Measurements from ENCODE around the gene MOSMO.

The MOSMO gene

GRCh38 chr16:22071331-22071910 lies 63.5 kb downstream of the MOSMO start:
- H3K27me3 ChIP-seq (ENCODE audit: low read depth), result no peaks in the 10 kb centered on the region
- H3K36me3 ChIP-seq (replicated peaks), result no peaks in the 10 kb centered on the region
- in situ Hi-C loops (cut with MboI; ENCODE audit: low sequenced_read_pairs), result no loop called here
- no peak overlapping the region for H3K4me3 ChIP-seq
- no peaks in the 10 kb centered on the region for H3K9me3 ChIP-seq
- DNase-seq (ENCODE audit: low spot score in 2 of 2), result no peak
- H3K4me1 ChIP-seq, result 0 out of 2 replicates have a peak, but pooled peaks cover under 1% of the 10 kb centered on the region

- no peak for DNase-seq (ENCODE audit: low spot score in 2 of 2)
- Histone ChIP-seq H3K27me3 (ENCODE audit: low read depth) (no peaks in the 10 kb centered on the region), H3K36me3 (replicated peaks) (no peaks in the 10 kb centered on the region), H3K4me1 (0 out of 2 replicates have a peak, but pooled peaks cover 4% of the 10 kb centered on the region), H3K9me3 (no peaks in the 10 kb centered on the region), H3K4me3 (no peak overlapping the region)
- in situ Hi-C loops (cut with MboI; ENCODE audit: low sequenced_read_pairs), result no loop called here
These were observed 65.4 kb downstream of the MOSMO start for GRCh38 chr16:22073350-22073749.

GRCh38 chr16:22075043-22075757 lies 67.3 kb downstream of the MOSMO start:
- DNase-seq (ENCODE audit: low spot score in 2 of 2), result no peak
- no peaks in the 10 kb centered on the region for H3K27me3 ChIP-seq (ENCODE audit: low read depth)
- H3K4me3 ChIP-seq, result no peak overlapping the region
- in situ Hi-C loops (cut with MboI; ENCODE audit: low sequenced_read_pairs), result no loop called here
- no peaks in the 10 kb centered on the region for H3K36me3 ChIP-seq (replicated peaks)
- no peaks in the 10 kb centered on the region for H3K9me3 ChIP-seq
- 0 out of 2 replicates have a peak, but pooled peaks cover 4% of the 10 kb centered on the region for H3K4me1 ChIP-seq

DNA sequence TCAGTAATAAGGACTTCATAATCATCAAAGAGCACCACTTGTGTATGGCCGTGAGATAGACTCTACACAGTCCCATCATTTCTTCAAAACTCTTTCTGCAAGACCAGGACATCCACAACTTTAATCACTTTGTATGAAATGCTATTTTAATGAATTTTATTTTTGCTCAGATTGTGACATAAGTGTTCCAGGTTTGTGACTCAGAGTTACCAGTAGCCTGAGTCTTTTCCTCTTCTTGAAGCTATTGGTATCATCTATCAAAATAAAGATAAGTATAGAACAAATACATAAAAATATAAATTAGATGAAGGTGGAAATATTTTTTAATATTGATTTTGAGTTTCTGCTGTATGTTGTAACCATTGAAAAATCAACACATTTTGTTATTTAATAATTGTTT lies 67.9 kb downstream of the MOSMO start:
- no peak for DNase-seq (ENCODE audit: low spot score in 2 of 2)
- in situ Hi-C loops (cut with MboI; ENCODE audit: low sequenced_read_pairs), result no loop called here
- Histone ChIP-seq H3K36me3 (replicated peaks) (no peaks in the 10 kb centered on the region), H3K4me3 (no peak overlapping the region), H3K27me3 (ENCODE audit: low read depth) (no peaks in the 10 kb centered on the region), H3K9me3 (no peaks in the 10 kb centered on the region), H3K4me1 (0 out of 2 replicates have a peak, but pooled peaks cover 4% of the 10 kb centered on the region)

DNA sequence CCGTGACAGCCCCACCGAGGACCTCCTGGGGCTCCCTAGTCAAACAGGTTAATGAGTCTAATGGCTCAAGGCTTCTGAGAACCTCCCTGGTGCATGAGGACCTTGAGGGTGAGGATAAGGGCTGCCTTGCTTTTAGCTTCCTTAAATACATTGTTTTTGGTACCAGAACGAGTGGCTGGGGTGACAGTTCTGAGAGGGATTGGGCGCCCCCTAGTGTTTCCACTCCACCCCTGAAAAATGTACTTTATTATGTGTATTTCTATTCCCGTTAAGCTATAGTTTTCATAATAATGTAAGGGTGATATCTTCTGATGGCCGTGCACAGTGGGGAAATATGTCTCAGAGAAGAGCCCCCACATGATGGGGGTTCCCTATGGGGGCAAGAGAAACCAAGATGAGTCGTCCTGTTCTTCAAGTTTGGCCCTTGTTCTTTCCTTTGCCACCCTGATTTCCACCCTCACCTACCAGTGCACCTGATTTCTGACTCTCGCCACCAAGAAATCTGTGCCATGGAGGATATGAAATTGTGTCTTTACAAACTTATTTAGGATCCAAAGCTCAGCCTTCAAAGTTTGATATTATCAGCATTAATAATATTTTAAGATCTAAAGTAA lies 69.9 kb downstream of the MOSMO start:
- Histone ChIP-seq H3K27me3 (ENCODE audit: low read depth) (no peaks in the 10 kb centered on the region), H3K9me3 (no peaks in the 10 kb centered on the region), H3K36me3 (replicated peaks) (no peaks in the 10 kb centered on the region), H3K4me3 (no peak overlapping the region), H3K4me1 (0 out of 2 replicates have a peak, but pooled peaks cover 4% of the 10 kb centered on the region)
- DNase-seq (ENCODE audit: low spot score in 2 of 2), result peak; percentile 66 to 83
- in situ Hi-C loops (cut with MboI; ENCODE audit: low sequenced_read_pairs), result no loop called here

DNA sequence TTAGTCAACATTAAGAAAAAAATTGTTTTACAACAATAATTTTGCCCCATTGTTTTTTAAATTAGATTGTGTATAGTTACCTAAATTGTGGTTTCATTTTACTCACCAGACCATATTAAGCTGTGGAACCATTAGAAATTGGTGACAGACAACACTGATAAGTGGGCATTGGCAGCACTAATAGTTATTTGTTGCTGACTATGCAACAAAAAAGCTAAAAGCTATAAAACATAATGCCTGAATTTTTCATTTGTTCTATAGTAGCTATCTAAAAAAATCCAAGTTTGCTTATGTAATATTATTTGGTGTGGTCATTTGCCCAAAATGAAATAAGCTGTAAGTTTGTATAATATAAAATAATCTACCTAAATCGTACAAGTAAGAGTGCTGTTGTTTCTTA lies 70.7 kb downstream of the MOSMO start:
- H3K4me3 ChIP-seq, result no peak overlapping the region
- 0 out of 2 replicates have a peak, but pooled peaks cover 4% of the 10 kb centered on the region for H3K4me1 ChIP-seq
- H3K9me3 ChIP-seq, result no peaks in the 10 kb centered on the region
- H3K27me3 ChIP-seq (ENCODE audit: low read depth), result no peaks in the 10 kb centered on the region
- DNase-seq (ENCODE audit: low spot score in 2 of 2), result no peak
- in situ Hi-C loops (cut with MboI; ENCODE audit: low sequenced_read_pairs), result no loop called here
- H3K36me3 ChIP-seq (replicated peaks), result no peaks in the 10 kb centered on the region

- Histone ChIP-seq H3K4me1 (0 out of 2 replicates have a peak, but pooled peaks cover 4% of the 10 kb centered on the region), H3K36me3 (replicated peaks) (no peaks in the 10 kb centered on the region), H3K4me3 (no peak overlapping the region), H3K9me3 (no peaks in the 10 kb centered on the region), H3K27me3 (ENCODE audit: low read depth) (no peaks in the 10 kb centered on the region)
- DNase-seq (ENCODE audit: low spot score in 2 of 2), result no peak
- in situ Hi-C loops (cut with MboI; ENCODE audit: low sequenced_read_pairs), result no loop called here
These were observed 73.1 kb downstream of the MOSMO start for GRCh38 chr16:22081050-22081449.

DNA sequence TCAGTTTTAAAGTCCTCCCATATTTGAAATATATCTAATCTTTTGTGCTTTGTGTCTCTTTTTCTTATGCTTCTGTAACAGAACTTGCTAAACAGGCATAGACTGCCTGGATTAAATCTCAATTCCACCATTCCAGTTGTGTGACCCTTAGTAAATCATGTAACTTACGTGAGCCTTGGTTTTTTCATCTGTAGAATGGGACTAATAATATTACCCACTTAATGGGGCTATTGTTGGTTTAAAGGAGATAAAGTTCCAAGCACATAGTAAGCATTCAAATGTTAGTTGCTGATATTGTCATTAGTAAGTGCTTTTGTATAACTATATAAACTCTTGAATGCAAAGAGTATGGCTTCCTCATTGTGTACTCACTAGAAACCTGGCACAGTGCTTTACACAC lies 78.5 kb downstream of the MOSMO start:
- Histone ChIP-seq H3K36me3 (replicated peaks) (no peaks in the 10 kb centered on the region), H3K4me1 (no peaks in the 10 kb centered on the region), H3K9me3 (no peaks in the 10 kb centered on the region), H3K27me3 (ENCODE audit: low read depth) (no peaks in the 10 kb centered on the region), H3K4me3 (no peak overlapping the region)
- no peak for DNase-seq (ENCODE audit: low spot score in 2 of 2)
- in situ Hi-C loops (cut with MboI; ENCODE audit: low sequenced_read_pairs), result no loop called here

GRCh38 chr16:22088642-22089041 lies 80.7 kb downstream of the MOSMO start:
- no peaks in the 10 kb centered on the region for H3K36me3 ChIP-seq (replicated peaks)
- H3K9me3 ChIP-seq, result no peaks in the 10 kb centered on the region
- DNase-seq (ENCODE audit: low spot score in 2 of 2), result no peak
- in situ Hi-C loops (cut with MboI; ENCODE audit: low sequenced_read_pairs), result no loop called here
- no peak overlapping the region for H3K4me3 ChIP-seq
- H3K27me3 ChIP-seq (ENCODE audit: low read depth), result no peaks in the 10 kb centered on the region
- no peaks in the 10 kb centered on the region for H3K4me1 ChIP-seq

- no peak overlapping the region for H3K4me3 ChIP-seq
- no peaks in the 10 kb centered on the region for H3K9me3 ChIP-seq
- no peaks in the 10 kb centered on the region for H3K27me3 ChIP-seq (ENCODE audit: low read depth)
- in situ Hi-C loops (cut with MboI; ENCODE audit: low sequenced_read_pairs), result loop anchor here (5.0 kb wide), 1 partner anchor 93 kb away; no protein-coding TSS in a partner anchor
- H3K4me1 ChIP-seq, result no peaks in the 10 kb centered on the region
- no peaks in the 10 kb centered on the region for H3K36me3 ChIP-seq (replicated peaks)
- DNase-seq (ENCODE audit: low spot score in 2 of 2), result no peak
These were observed 82.0 kb downstream of the MOSMO start for GRCh38 chr16:22089910-22090309.

- H3K9me3 ChIP-seq, result no peaks in the 10 kb centered on the region
- no peaks in the 10 kb centered on the region for H3K4me1 ChIP-seq
- no peak for DNase-seq (ENCODE audit: low spot score in 2 of 2)
- H3K36me3 ChIP-seq (replicated peaks), result no peaks in the 10 kb centered on the region
- in situ Hi-C loops (cut with MboI; ENCODE audit: low sequenced_read_pairs), result loop anchor here (5.0 kb wide), 1 partner anchor 94 kb away; no protein-coding TSS in a partner anchor
- no peaks in the 10 kb centered on the region for H3K27me3 ChIP-seq (ENCODE audit: low read depth)
- no peak overlapping the region for H3K4me3 ChIP-seq
These were observed 83.8 kb downstream of the MOSMO start for GRCh38 chr16:22091721-22092120.

DNA sequence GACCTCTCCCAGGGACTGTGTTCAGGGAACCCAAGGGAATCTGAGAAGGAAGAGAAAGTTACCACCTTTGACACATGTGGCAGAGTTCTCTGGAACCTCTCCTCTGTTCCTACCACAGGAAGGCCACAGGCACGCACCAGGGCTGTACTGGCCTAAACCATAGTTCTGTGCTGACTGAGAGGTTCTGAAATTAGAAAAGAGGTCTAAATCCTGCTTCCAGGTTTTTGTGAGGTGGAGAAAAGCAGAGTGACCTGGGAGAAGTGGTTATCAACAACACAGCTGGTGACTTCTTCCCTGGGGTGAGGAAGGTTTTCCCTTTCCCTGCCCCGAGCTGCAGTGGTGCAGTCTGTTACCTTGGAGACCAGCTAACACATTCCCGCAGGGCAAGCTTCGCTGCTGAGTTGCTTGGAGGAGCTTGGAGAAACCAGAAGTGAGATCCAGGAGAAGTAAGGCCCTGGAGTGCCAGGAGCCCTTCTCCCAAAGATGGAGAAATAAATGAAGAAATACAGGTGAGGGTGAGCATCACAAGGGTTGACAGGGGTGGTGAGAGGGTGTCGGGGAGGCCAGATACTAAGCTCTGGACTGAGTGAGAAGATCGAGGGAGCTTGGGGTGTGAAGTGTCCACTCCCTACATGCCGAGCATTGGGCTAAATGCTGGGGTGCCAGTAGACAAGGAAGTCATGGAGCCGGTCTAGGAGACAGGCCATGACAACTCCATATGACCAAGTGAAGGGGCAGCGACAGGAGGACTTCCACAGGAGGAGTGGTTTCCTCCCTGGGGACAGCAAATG lies 84.4 kb downstream of the MOSMO start, which contains the start of gene VWA3A:
VWA3A (plus strand) TSS at position 399 of the 791 bp plus-strand sequence; CDS start at position 496, 97 bp downstream.
- in situ Hi-C loops (cut with MboI; ENCODE audit: low sequenced_read_pairs), result loop anchor here (5.0 kb wide), 1 partner anchor 95 kb away; no protein-coding TSS in a partner anchor
- Histone ChIP-seq H3K4me1 (no peaks in the 10 kb centered on the region), H3K36me3 (replicated peaks) (no peaks in the 10 kb centered on the region), H3K9me3 (no peaks in the 10 kb centered on the region), H3K4me3 (no peak within 1 kb of the TSS), H3K27me3 (ENCODE audit: low read depth) (no peaks in the 10 kb centered on the region)
- DNase-seq (ENCODE audit: low spot score in 2 of 2), result no peak

GRCh38 chr16:22093331-22093730 lies 85.4 kb downstream of the MOSMO start:
- Histone ChIP-seq H3K4me1 (no peaks in the 10 kb centered on the region), H3K36me3 (replicated peaks) (no peaks in the 10 kb centered on the region)
- in situ Hi-C loops (cut with MboI; ENCODE audit: low sequenced_read_pairs), result loop anchor here (5.0 kb wide), 1 partner anchor 96 kb away; no protein-coding TSS in a partner anchor

More at GRCh38 chr16:22093331-22093730, 85.4 kb downstream of the MOSMO start:
- H3K27me3 ChIP-seq (ENCODE audit: low read depth), result no peaks in the 10 kb centered on the region
- H3K9me3 ChIP-seq, result no peaks in the 10 kb centered on the region
- DNase-seq (ENCODE audit: low spot score in 2 of 2), result no peak
- H3K4me3 ChIP-seq, result no peak overlapping the region

Data from HAP-1 (cell line).